Esophagus mucosa (tissue), 1 donor: ENCODE data around the gene KRTAP23-1. TPM values are rescaled to one million over a fixed set of nuclear protein-coding genes. Genes with fewer than 3 reads are reported as not detected.

ENCODE experiments used
- ATAC-seq: fragments of 200-7000 bp; cut with Tn5 transposase; one replicate; pipeline ENCODE4 v1.9.1; 2020
- total RNA-seq: library from RNA; stranded (reverse); gene quantifications from one replicate; pipeline ENCODE4 v1.2.4, GENCODE V29; 2023
- donor health status: DM: yes; HTN: yes; CAD: no.

Gene KRTAP23-1, protein sequence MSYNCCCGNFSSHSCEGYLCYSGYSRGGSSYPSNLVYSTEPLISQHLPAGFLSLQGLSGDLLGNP
- not detected for total RNA-seq

DNA sequence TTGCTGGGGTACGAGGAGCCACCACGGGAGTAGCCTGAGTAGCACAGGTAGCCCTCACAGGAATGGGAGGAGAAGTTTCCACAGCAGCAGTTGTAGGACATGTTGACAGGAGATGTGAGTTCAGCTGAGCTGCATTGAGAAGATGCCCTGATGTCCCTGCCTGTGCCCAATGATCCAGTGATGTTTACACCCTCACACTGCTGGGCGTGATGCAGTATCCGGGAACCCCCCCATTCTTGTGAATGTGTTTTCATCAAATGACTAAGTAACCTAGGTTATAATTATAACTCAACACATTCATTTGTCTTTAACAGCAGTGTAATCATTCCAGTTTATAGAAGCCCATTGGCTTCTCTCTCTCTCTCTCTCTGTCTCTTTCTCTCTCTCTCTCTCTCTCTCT lies at the start of gene KRTAP23-1:
KRTAP23-1 (minus strand) TSS at position 101 of the 400 bp plus-strand sequence; CDS start at position 101, 0 bp downstream.
- no peak for ATAC-seq

DNA sequence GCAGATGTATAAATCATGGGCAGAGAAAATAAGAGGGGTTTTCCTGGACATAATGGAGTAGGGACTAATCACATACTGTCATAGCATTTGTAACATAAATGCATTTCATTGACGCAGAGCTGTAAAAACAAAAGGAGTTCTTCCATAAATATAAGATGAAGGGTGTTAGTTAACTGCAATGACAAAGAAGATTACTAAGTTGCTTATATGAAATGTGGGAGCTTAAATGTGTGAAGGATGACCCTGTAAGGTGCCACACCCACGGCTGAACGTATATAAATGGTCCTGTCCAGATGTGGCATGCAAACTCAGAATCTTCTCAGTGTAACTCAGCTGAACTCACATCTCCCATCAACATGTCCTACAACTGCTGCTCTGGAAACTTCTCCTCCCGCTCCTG lies 47.3 kb upstream of the KRTAP23-1 start, which contains the start of gene KRTAP13-1:
KRTAP13-1 (plus strand) TSS at position 301 of the 400 bp plus-strand sequence; CDS start at position 357, 56 bp downstream.
- no peak for ATAC-seq

DNA sequence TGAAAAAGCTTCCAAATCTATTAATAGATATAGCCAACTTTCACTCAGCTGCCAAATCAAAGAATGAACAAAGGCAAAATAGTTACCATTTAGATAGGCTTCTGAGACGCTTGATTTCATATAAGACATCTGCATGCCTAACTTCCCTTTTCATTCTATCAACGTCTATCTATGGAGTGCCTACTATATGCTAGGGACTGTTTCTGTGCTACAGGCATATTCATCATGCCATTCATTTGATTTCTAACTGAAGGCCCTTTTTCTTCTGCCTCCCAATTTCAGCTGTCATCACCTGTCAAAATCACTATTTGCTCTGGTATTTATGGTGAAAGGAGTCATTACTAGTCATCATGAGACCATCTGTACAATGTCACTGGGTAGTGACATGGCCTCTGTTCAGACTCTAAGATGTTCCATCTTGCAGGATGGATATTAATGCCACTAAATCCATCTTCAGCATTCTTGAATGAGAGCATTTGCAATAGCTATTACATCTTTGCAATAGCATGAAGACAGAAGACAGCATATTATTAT lies 43.2 kb upstream of the KRTAP23-1 start:
- ATAC-seq = no peak

DNA sequence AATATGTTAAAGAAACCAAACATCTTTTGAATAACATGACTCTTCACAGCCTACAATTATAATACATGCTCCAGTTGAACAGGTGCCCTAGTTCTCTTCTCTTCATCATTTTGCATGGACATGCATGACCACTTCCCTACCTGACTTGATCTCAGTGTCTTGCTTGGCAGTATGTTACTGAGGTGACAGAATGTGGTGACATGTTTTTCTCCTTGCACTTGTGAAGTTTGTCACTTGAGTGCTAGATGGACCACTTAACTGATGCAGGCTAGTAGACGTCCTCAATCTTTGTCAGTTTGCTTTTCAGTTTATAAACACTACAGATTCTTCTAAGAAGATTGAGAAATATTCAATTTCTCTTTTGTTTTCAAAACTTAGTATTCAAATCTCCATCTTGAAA lies 33.8 kb upstream of the KRTAP23-1 start:
- ATAC-seq = no peak

DNA sequence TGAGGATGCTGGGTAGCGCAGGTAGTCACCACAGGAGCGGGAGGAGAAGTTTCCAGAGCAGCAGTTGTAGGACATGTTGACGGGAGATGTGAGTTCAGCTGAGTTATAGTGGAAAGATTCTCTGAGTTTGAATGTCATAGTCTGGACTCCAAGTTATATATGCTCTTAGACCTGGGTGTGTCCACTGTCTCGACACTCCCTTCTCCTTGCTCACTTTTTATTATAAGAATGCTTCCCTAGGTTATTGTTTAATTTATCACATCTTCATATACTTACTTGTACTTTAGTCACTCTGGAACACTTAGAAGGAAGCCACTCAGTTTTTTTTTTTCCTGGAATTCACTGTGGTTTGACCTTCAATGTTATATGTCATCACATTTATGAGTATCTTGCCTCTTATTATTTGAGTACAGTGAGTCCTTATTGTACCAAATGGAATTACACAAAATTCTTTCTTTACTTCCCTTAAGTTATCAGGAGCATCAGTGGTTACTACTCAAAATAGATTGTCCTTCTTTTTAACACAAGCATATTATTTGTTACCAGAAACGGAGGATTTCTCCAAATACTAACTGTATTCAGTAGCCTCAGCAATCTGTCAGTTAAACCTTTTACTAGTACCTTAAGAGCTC lies 23.8 kb upstream of the KRTAP23-1 start, which contains the start of gene KRTAP13-2:
KRTAP13-2 (minus strand) TSS at position 133 of the 632 bp plus-strand sequence; CDS start at position 75, 58 bp downstream.
- ATAC-seq = no peak

DNA sequence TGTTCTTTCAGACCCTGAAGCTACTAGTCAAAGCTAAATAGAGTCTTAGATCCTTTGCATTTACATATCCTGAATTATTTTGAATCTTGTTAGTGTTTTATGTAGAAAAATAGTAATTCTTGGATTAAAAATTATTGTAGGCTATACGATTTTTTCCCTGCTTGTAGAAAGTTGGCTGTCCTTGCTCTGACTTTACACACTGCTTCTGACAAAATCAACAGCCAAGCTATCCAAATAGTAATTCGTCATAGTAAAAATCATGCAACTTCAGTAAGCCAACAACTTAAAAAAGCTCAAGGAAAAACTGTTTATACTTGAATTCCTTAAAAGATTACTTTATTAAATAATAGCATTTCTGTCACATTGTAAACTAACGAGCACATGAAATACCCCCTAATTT lies 7.5 kb upstream of the KRTAP23-1 start:
- no peak for ATAC-seq

DNA sequence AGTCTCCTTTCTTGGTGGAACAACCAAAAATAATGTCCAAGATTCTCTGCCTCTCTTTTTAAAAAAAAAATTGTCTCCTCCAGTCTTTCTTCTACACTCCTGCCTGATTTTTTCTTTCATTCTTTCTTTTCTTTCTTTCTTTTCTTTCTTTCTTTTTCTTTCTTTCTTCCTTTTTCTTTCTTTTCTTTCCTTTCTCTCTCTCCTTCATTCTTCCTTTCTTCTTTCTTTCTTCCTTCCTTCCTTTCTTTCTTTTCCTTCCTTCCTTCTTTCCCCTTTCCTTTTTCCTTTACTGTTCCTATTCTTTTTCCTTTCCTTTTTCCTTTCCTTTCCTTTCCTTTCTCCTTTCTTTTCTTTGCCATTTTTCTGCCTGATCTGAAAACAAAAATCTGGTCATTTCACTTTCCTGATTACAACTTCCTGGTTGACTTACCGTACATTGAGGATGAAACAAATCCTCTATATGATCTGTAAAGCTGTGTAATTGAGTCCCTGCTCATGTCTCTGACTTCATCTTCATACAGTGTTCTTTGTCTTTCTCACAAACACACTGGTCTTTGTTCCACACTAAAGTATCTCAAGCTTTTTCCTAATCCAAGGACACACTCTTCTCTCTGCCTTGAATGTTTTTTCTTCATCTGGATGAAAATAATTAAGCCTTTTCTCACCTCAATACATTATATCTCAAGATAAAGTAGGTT lies 6.1 kb upstream of the KRTAP23-1 start:
- ATAC-seq = no peak

DNA sequence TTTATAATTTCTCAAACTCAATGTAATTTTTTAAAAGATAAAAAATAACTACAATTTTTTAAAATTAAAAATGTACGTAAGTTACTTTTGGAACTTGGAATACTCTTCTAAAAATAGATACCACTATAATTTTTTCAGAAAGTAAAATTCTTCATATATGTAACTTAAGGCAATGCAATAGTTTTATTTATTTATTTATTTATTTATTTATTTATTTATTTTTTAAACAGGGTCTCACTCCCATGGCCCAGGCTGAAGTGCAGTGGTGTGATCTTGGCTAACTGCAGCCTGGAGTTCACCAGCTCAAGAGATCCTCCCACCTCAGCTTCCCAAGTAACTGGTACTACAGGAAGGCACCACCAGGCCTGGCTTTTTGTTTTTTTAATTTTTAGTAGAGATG lies 3.1 kb upstream of the KRTAP23-1 start:
- no peak for ATAC-seq

DNA sequence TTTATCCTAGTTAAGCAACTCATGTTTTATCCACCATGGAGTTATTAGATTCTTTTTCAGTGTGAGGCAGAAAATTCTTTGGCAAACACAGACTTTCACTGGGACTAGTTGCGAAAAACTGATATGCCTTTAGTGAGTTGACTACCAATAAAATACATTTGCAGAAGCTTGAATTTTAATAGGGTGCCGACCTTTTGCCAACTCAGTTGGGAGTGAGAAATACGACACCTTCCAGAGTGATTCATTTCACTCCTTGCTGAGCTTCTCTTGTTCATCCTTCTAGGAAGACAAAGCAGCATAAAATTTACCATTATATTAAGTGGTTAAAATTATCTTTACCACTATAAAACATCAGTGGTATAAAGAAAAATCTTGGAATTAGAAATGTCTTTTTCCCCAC lies 1.2 kb upstream of the KRTAP23-1 start:
- no peak for ATAC-seq

DNA sequence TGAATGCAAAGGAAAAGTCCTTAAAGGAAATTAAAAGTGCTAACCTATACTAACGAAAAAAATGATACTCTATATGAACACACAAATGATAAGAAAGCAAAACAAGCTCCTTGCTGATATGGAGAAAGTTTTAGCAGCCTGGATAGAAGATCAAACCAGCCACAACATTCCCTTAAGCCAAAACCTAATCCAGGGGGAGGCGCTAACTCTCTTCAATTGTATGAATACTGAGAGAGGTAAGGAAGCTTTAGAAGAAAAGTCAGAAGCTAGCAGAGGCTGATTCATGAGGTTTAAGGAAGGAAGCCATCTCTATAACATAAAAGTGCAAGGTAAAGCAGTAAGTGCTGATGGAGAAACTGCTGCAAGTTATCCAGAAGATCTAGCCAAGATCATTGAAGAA lies 3.4 kb downstream of the KRTAP23-1 start:
- no peak for ATAC-seq

DNA sequence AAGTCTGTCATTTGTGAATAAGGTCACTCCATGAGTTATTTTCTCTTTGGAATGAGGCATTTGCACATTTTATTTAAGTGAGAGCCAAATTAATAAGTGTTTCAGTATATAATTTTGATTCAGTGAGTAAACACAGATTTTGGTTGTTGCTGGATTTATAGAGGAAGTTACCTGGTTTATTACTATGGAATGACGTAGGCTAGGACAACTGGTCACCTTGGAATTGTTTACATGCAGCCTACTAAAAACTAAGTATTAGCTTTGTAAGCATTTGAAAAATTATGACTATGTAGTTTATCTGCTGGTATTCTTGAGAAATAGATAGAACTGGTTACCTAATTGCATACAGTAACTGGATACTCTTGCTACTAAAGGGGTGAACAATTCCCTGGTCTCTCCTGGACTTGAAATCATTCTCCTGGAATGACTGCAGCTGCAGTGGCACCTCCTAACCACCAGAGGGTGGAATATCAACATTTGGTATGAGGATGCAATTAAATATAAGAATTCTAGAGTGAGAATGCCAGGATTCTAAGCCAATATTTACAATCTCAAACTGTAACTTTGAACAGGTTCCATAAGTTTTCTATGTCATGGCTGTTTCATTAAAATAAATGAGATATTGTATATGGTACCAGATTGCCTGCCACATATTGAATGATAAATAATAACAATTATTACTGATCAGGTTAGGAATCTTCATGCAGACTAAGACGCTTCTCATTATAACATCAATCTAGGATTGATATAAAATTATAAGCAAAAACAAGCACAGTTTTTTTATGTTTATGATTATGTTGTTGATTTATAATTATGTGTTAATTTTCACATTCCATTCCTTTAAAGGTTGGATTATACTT lies 7.5 kb downstream of the KRTAP23-1 start:
- peak; percentile 50 for ATAC-seq

DNA sequence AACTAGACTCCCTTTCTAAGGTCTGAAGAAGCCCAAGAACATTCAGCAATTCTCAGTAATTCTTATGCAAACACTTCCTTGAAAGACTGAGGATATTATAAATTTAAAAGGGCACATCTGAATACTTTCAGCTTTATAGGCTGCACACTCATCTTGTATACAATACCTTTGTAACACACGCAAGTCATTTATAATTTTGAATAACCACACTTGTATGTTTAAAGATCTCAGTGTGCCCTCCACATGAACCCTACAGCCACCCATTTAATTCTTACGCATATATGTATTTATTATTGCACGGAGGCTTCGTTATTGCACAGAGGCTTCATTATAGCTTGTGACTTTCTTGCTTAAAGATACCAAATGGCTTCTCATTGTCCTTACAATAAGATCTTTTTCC lies 9.7 kb downstream of the KRTAP23-1 start:
- no peak for ATAC-seq

DNA sequence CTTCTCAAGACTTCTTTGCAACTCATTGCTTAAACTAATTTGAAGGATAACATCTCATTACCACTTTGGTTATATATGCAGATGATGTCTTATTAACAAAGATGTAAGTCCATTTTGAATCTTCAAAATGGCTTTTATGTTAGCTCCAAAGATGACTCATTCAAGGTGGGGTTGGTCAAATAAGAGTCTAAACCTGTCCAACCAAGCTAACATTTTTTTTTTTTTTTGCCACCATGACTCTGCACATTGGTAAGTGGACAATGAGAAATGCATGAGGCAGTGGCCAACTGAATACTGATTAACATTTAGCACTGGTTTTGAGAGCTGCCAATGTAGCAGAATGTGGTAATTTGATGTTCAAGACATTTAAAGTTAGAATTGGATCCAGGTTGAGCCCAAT lies 10.6 kb downstream of the KRTAP23-1 start:
- ATAC-seq = no peak

DNA sequence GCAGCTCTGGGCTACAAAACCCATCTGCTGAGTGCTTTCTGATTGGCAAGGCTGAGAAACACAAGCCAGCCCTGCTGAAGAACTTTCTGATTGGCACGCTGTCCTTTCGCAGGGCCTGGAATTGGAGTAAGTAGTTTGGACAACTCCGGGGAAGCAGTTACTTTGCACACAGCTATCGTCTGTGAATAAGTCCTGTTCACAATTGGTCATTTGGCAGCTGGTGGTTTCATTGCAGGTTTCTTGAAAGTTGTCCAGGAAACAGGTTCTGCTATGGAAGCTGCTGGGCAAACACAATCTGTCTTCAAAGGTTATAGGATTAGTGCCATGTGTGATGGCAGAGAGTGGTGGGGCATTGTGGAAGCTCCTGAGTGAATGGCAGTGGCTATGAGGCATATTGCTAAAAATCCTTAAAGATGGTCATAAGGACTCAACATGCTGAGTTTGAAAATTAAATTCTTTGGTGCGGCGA lies 11.1 kb downstream of the KRTAP23-1 start, which contains the start of gene KRTAP27-1:
KRTAP27-1 (minus strand) TSS at position 419 of the 469 bp plus-strand sequence; CDS start at position 393, 26 bp downstream.
- no peak for ATAC-seq

DNA sequence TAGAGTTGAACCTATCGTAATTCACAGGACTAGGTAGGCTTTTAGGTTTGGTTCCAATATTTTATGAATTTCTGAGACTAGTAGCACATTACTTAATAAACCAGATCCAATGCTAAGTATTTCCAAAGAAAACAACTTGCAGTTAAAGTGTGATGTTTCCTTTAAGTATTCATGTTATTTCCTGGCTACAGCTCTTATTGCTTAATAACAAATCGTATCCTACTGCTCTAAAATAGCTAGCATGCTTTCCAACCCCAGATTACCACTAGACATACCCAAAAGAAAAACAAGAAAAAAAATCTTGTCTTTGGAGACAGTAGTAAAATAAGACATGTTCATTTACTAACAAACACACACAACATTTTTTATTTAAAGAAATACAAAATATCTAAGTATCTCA lies 11.8 kb downstream of the KRTAP23-1 start:
- no peak for ATAC-seq

DNA sequence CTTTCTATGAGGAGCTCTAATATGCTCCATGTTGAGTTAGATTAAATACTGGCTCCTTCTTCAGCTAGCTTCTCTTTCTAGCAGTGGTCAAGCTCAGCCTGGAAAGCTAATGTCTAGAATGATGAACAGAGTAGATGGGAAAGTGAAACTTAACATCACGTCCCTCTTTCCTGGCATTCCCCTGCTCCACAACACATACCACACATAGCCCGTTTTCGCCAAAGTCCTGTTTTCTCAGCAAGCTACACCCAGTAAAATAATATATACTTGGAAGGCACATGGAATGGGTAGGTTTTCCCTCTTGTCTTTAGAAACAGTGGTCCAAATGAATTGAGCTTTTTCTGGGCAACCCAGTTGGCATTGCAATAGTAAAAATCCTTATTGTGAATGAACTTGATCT lies 14.7 kb downstream of the KRTAP23-1 start:
- no peak for ATAC-seq

DNA sequence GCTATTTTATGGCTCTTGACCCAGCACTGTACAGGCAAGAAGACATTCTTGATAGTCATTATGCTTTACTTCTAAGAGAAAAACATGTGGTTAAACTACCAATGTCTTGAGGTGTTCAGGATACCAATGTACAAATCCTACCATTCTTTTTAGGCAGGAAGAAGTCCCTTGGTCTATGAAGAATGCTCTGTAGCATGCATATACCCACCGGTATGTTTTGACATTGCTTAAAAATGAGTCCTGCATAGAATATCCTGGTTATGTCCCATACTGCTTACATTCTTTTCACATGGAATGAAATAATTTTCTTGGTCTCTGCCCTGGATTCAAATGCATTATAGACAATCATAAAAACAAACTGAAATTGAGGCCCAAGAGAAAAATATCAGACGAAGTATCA lies 15.7 kb downstream of the KRTAP23-1 start:
- no peak for ATAC-seq

DNA sequence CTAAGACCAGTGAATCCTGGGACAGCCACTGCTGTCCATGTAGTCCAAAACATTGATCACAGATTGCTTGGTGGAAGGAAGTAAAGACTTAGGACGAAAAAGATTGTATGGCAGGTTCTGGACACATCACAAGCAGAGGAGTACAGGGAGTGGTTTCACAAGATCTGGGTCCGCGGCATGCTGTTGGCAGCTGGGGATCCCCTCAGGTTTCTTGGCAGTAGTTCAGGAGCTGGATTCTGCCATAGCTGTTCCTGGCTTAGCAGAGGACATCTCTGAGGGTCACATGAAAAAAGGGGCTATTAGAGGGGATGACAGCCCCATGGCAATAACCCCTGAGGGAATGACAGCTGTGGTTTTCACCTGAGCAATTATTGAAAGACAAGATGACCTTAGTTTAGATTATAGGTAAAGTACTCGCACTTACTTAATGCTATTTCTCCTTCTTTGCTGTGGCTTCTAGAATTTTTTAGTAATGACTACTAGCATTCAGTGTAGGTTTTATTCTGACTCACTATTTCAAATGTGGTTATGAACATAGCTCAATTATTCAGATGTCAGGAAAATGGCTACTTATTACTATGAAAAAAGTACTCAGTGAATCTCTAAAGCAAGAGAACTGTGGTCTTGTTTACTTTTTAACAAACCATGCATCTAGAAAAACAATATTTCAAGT lies 19.1 kb downstream of the KRTAP23-1 start:
- ATAC-seq = no peak

DNA sequence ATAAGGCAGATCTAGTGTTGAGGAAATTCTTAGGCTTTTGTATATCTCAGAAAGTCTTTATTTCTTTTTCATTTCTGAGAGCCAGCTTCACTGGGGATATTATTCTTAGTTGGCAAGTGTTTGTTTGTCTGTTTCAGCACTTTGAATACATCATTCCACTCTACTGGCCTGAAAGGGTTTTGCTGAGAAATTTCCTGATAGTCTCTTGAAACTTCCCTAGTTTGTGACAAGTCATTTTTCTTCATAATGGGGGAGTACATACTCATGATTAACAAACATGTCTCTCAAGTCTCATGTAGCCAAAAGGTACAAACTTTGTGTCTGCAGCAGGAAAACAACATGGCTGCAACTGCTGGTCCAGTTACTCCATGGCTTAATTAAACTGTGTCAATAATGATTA lies 22.0 kb downstream of the KRTAP23-1 start:
- ATAC-seq = no peak

DNA sequence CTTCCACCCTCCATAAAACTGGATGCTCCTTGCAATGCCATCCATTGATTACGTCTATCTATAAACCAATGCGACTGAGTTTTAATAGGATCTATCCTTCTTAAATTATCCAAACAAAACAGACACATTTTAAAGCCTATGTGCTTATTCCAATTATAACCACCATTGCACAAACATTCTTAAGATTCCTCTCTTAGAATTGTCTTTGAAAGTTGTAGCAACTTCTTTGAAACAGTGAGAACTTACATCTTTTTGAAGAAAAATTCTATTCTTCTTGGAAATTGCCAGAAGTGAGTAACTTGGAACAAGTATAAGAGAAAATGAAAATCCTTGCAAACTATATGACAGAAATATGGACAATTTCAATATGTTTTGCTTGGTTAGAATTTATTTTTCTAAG lies 28.2 kb downstream of the KRTAP23-1 start, which contains the start of gene KRTAP26-1:
KRTAP26-1 (minus strand) TSS at position 101 of the 400 bp plus-strand sequence. CDS start 280 bp downstream, outside the sequence.
- no peak for ATAC-seq

DNA sequence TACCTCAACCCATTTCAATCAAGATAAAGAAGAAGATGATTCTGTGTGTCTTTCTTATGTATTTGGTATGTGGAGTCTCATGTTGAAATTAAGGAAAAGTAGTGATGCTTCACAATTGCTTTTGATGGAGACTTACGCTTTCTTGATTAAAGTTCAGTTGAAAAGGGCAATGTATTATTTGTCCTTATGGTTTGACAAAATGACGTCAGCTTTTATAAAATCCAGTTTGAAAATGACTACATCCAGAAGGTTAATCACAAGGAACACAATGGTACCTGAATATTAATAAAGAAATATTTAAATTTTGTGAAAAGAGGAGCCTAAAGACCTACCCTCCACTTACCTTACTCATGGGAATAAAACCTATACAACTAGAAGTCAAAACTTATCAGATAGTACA lies 32.7 kb downstream of the KRTAP23-1 start:
- no peak for ATAC-seq

DNA sequence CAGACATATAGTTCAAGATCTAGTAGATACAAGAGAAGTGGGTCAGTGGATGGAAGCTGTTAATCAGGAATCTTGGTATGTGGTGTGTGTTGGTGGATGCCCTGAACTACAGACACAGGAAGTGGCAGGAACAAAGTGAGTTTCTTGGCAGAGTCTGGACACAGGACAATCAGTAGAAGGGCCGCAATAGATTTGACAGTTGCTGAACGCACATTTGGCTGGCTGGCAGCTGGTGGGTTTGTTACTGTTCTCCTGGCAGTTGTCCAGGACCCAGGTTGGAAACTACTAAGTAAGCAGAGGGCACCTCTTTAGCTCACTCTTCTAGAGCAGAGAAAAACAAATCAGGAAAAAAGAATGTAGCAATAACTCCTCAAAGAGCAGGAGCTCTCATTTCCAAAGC lies 41.5 kb downstream of the KRTAP23-1 start:
- ATAC-seq = no peak
